Smooth muscle cell (in vitro differentiated cells): ENCODE measurements around the gene TTBK2. TPM values are rescaled to one million over a fixed set of nuclear protein-coding genes. Genes with fewer than 3 reads are reported as not detected.
A peak's percentile ranks its signal among the peaks of the same experiment; 100 is the strongest.
"Not testable (repeated sequence)": the region's sequence is repeated elsewhere in the genome, so short reads cannot be mapped to it uniquely, and the experiment has no call there.

ENCODE experiments used
- DNase-seq: peaks from one replicate; lab custom pipeline; 2025; ENCODE audit not compliant: unreplicated experiment; lab: John Stamatoyannopoulos, UW
- H2AFZ ChIP-seq: fragments of 200-600 bp; sonication (generic); 2 replicates; pipeline ENCODE4 v1.6.0; 2016; ENCODE audit warnings: antibody characterized with exemption, low read depth, mild to moderate bottlenecking
- H3F3A ChIP-seq: fragments of 200-600 bp; sonication (generic); 2 replicates; pipeline ENCODE4 v1.6.0; 2017; ENCODE audit warnings: antibody characterized with exemption, low read depth
- H3K27ac ChIP-seq: fragments of 200-600 bp; sonication (generic); 2 replicates; pipeline ENCODE4 v1.5.1; 2016; ENCODE audit warnings: low read depth, mild to moderate bottlenecking
- H3K27me3 ChIP-seq: fragments of 200-600 bp; sonication (generic); 2 replicates; pipeline ENCODE4 v1.6.1; 2016; ENCODE audit warnings: low read depth, mild to moderate bottlenecking
- H3K36me3 ChIP-seq: fragments of 200-600 bp; sonication (generic); 2 replicates; pipeline ENCODE4 v1.5.1; 2016; ENCODE audit warnings: low read depth
- H3K4me1 ChIP-seq: fragments of 200-600 bp; sonication (generic); 2 replicates; pipeline ENCODE4 v1.5.1; 2016; ENCODE audit warnings: low read depth
- H3K4me2 ChIP-seq: fragments of 200-600 bp; sonication (generic); 2 replicates; pipeline ENCODE4 v1.6.0; 2016; ENCODE audit warnings: mild to moderate bottlenecking
- H3K4me3 ChIP-seq: fragments of 200-600 bp; sonication (generic); 2 replicates; pipeline ENCODE4 v1.5.1; 2016; ENCODE audit warnings: mild to moderate bottlenecking
- H3K79me2 ChIP-seq: fragments of 200-600 bp; sonication (generic); 2 replicates; pipeline ENCODE4 v1.6.0; 2016; ENCODE audit warnings: low read depth, mild to moderate bottlenecking
- H3K9ac ChIP-seq: fragments of 200-600 bp; sonication (generic); 2 replicates; pipeline ENCODE4 v1.6.0; 2016; ENCODE audit warnings: low read depth
- H3K9me3 ChIP-seq: fragments of 200-600 bp; sonication (generic); replicated peaks from 2 replicates; pipeline ENCODE4 v1.5.1; 2016; ENCODE audit warnings: low read depth
- H4K20me1 ChIP-seq: fragments of 200-600 bp; sonication (generic); 2 replicates; pipeline ENCODE4 v1.6.0; 2016; ENCODE audit warnings: low read depth
- CTCF ChIP-seq: fragments of 200-600 bp; sonication (generic); IDR thresholded peaks from 2 replicates; pipeline ENCODE4 v1.5.1; 2017; ENCODE audit warnings: borderline replicate concordance, mild to moderate bottlenecking, antibody characterized with exemption; ENCODE audit not compliant: insufficient read depth, poor library complexity, severe bottlenecking
- WGBS: methylation state at CpG from one replicate; pipeline ENCODE4 v1.1.7; 2016; ENCODE audit warnings: low lambda C conversion rate; 5-methylcytosine and 5-hydroxymethylcytosine counted together
- polyA plus RNA-seq: library from polyadenylated mRNA; unstranded; fragments of >200 nt; fragmentation: Nextera tagmentation; extraction: Ambion mirVana; gene quantifications from 2 replicates; pipeline ENCODE4 v1.2.1, GENCODE V29; 2016
- total RNA-seq: library from RNA; depleted of rRNA; stranded (reverse); fragments of >200 nt; gene quantifications from 2 replicates; pipeline ENCODE4 v1.2.3, GENCODE V29; 2014

The TTBK2 gene
- total and polyA plus RNA-seq, 2 experiments from 2014 or later: 6.6 to 11.1 TPM

- no peaks in the 10 kb centered on the region for H3F3A ChIP-seq
- no peak overlapping the region for H3K4me2 ChIP-seq
- WGBS: 80% methylated on average over 2 of the region's 2 CpGs
- no peaks in the 10 kb centered on the region for H3K4me1 ChIP-seq
- no peaks in the 10 kb centered on the region for H4K20me1 ChIP-seq
- H2AFZ ChIP-seq: no peak overlapping the region
- H3K79me2 ChIP-seq: peaks cover 21% of the 10 kb centered on the region
- DNase-seq: no peak
- no peaks in the 10 kb centered on the region for H3K9me3 ChIP-seq
- TF ChIP-seq CTCF: no peak
- H3K4me3 ChIP-seq: no peak overlapping the region
- H3K36me3 ChIP-seq: no peaks in the 10 kb centered on the region
- H3K27me3 ChIP-seq: no peaks in the 10 kb centered on the region
- H3K9ac ChIP-seq: no peak overlapping the region
- H3K27ac ChIP-seq: peak overlapping the region; percentile 39
Observed at GRCh38 chr15:42890161-42890913, 30.2 kb downstream of the TTBK2 start.

GRCh38 chr15:42887384-42887783 is 33.2 kb downstream of the TTBK2 start:
- not testable (repeated sequence) for H3K9ac ChIP-seq, H3K4me2 ChIP-seq, H3K27ac ChIP-seq, DNase-seq, H3K4me3 ChIP-seq, H3K9me3 ChIP-seq, H2AFZ ChIP-seq, H3K27me3 ChIP-seq, H3F3A ChIP-seq, H3K36me3 ChIP-seq, H3K4me1 ChIP-seq, H4K20me1 ChIP-seq, H3K79me2 ChIP-seq
- 92% methylated on average over 3 of the region's 3 CpGs for WGBS

- Histone ChIP-seq H3K4me3 (no peak overlapping the region), H2AFZ (no peak overlapping the region), H4K20me1 (peaks cover 18% of the 10 kb centered on the region), H3K9me3 (no peaks in the 10 kb centered on the region), H3K27ac (no peak overlapping the region), H3K4me2 (no peak overlapping the region), H3K79me2 (peaks cover 4% of the 10 kb centered on the region), H3K4me1 (no peaks in the 10 kb centered on the region), H3K9ac (no peak overlapping the region), H3F3A (no peaks in the 10 kb centered on the region), H3K27me3 (no peaks in the 10 kb centered on the region), H3K36me3 (no peaks in the 10 kb centered on the region)
- no peak for TF ChIP-seq CTCF
- DNase-seq: no peak
- 81% methylated on average over 1 of the region's 1 CpG for WGBS
Observed at GRCh38 chr15:42880121-42880520, 40.5 kb downstream of the TTBK2 start.

- no peak overlapping the region for H3K4me2 ChIP-seq
- no peak overlapping the region for H3K27ac ChIP-seq
- no peaks in the 10 kb centered on the region for H3F3A ChIP-seq
- H3K4me1 ChIP-seq: no peaks in the 10 kb centered on the region
- no peaks in the 10 kb centered on the region for H3K9me3 ChIP-seq
- peaks cover 18% of the 10 kb centered on the region for H4K20me1 ChIP-seq
- no peak for TF ChIP-seq CTCF
- H3K9ac ChIP-seq: no peak overlapping the region
- 95% methylated on average over 4 of the region's 4 CpGs for WGBS
- peaks cover 4% of the 10 kb centered on the region for H3K79me2 ChIP-seq
- no peak overlapping the region for H2AFZ ChIP-seq
- no peaks in the 10 kb centered on the region for H3K36me3 ChIP-seq
- no peak overlapping the region for H3K4me3 ChIP-seq
- DNase-seq: no peak
- H3K27me3 ChIP-seq: no peaks in the 10 kb centered on the region
Observed at GRCh38 chr15:42879443-42879842, 41.1 kb downstream of the TTBK2 start.
